COLO668 (cell line): ENCODE measurements around the gene RBPMS2.

Source experiments
- DNase-seq: peaks from one replicate; lab custom pipeline; 2025; ENCODE audit not compliant: unreplicated experiment; lab: John Stamatoyannopoulos, UW

RBPMS2 gene

DNA sequence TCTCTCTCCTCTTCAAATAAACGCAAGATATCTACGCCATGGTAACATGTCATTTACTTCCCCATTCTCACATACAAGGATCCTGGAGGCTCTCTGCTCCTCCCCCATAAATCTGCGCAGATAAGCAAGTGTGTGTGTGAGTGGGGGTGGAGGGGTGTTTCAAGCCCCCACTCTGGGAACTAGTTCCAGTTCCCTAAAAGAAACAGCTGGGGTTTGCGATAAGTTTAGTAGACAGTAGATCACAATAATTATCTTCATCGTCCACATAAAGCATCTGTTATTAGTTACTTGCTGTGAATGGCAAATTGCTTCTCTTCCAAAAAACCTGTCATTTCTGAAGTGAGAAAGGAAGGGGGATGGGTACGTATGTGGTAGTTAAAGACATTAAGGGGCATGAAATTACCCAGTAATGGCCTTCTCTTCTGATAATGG lies 79.8 kb downstream of the RBPMS2 start:
- DNase-seq, result no peak

DNA sequence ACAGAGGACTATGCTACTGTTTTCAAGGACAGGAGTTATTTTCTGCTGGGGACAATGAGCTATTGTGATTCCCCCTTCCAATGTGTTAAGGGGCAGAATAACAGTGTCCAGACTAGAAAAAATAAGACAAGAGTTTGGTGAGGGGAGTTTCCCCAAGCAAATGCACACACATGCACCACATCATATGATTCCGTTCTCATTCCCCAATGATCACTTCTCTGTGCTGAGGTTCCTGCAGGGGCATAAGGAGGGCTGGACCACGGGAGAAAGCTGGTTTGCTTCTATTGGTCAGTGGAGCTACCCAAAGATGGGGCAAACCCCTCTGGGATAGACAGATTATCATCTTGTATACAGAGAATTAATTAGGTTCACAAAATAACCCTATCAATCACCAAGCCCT lies 80.6 kb downstream of the RBPMS2 start:
- DNase-seq, result no peak

DNA sequence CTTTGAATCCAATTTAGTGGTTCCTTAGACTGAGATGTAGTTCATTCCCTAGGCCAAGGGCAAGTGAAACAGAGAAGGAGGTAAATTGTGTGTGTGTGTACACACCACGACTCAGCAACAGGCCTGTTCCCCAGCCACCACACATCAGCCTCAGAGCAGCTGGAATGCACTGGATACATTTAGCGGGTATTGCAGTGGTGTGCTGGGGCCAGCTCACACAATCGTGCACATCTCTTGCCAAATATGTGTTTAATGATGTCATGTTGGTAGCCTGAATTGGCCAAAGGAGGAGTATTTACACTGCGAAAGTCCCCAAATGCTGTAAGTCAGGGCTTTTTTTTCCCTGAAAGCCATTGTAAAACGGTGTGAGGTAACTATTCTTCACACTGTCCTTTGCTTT lies 82.3 kb downstream of the RBPMS2 start:
- no peak for DNase-seq

DNA sequence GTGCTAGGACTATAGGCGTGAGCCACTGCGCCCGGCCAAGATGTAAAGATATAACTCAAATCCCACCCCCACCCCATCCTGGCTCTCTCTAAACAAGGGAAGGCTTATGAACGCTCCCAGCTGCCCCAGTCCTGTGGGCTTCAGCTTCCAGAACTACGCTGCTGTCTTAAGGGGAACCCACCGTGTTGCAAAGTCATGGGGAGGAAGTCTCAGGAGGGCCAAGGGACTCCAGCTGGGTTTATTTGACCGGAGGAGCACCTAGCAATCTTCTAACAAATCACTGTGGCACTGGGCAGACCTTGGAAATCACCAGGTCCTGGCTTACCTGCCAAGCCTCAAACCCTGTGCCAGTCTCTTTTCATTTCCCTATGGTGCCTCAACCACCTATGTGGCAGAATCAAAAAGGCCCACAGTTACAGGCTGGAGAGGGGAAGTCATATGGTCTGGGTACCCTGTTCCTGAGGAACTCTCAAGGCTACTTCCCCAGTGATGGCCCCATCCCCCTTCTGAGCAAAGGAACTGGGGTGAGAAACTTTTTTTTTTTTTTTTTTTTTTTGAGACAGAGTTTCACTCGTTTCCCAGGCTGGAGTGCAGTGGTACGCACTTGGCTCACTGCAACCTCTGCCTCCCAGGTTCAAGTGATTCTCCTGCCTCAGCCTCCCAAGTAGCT lies 83.4 kb downstream of the RBPMS2 start:
- no peak for DNase-seq

DNA sequence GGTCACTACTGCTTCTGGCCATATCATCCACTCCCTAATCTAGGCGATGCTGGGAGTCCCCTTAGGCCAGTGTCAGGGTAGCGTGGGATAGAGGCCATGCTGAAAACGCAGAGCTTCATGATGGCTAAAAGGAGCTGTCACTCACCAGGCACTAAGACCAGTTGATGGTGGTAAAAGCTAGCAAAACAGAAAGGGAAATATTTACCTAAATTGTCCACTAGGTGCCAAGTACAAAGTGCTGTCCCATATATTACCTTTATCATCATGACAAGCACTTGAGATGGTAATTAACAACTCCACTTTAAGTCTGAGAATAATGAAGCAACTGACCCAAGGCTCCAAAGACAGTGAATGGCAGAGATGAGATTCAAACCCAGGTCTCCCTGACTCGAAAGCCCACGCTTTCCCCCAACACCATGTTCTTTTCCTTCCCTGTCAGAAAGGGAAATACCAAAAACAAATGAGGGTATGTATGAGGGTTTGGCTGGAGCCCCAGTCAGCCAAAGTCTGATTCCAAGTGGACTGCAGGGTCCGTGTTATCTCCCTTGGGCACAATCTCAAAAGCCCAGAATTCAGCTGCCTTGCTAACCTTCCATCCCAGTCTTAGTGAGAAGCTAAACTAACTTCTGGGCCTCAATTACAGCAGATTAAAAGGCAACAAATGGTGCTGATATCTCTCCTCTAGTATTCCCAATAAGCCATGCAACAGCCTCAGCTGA lies 84.7 kb downstream of the RBPMS2 start:
- no peak for DNase-seq

DNA sequence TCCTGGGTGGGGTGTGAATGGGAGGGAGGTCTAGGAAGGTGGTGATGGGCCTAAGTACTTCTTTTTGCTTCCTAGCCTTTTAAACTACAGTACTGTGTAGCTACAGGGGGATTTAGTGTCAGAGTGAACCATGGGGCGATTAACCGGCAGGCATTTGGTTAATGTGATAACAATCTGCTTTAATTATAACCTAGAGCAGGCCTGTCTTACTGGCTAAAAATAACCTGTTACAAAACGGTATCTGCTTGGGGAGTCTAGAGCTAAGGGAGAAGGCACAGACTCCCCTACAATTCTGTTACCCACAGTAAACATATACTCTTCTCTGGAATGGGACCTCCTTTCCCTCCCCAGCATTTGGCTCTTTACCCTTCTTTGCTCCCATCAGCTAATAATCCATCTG lies 85.4 kb downstream of the RBPMS2 start:
- no peak for DNase-seq
